ENCODE data around the gene PDE3B. TPM values are rescaled to one million over a fixed set of nuclear protein-coding genes. Genes with fewer than 3 reads are reported as not detected.

The PDE3B gene
- total RNA-seq, 1 experiment from 2014 or later, result 6.7 TPM

DNA sequence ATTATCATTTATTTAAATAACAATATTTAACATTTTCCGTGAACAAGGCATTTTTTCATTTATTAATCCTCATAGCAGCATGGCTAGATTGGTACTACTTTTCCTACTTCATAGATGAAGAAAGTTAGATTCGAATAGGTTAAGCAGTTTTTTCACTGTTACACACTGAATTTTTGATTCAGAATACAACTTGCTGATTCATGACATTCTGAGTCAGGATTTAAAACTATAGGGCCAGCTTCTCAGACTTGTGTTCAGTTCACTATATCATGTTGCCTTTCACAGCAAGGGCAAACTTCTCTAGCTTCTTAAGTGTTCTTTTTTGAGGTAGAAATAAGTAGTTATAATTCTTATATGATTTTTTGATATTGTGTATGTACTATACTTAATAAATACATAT is 216.9 kb downstream of the PDE3B start:
- POLR2A ChIA-PET, result interaction anchor here (1.0 to 1.2 kb wide), 2 partner anchors 8 to 12 kb away, joined by 3 read pairs; no protein-coding TSS in a partner anchor
- no peaks in the 10 kb centered on the region for H3K4me1 ChIP-seq (ENCODE audit: control insufficient read depth in 1 of 2, insufficient read depth in 2 of 2, low read length in 2 of 2)
- RAD21 ChIA-PET (ENCODE audit: low non-redundant PET in 1 of 2, low total read pairs in 2 of 2, uncharacterized antibody in 2 of 2, unreplicated experiment in 2 of 2), result no interaction called here
- H2AFZ ChIP-seq (ENCODE audit: low read depth, low read length, poor library complexity, severe bottlenecking), result no peak overlapping the region
- H3K79me2 ChIP-seq (ENCODE audit: insufficient read depth, low read length), result no peaks in the 10 kb centered on the region
- no peaks in the 10 kb centered on the region for H3K36me3 ChIP-seq (ENCODE audit: control insufficient read depth in 1 of 2, insufficient read depth in 2 of 2, low read length in 2 of 2)
- CTCF ChIA-PET, result no interaction called here
- H3K27me3 ChIP-seq (ENCODE audit: insufficient read depth, low read length), result no peaks in the 10 kb centered on the region
- BruUV-seq (replicated peaks), result no TSS peak
- H3K9me2 ChIP-seq (ENCODE audit: insufficient read depth), result no peaks in the 10 kb centered on the region
- no peak overlapping the region for H3K9ac ChIP-seq (ENCODE audit: low read length)
- DNase-seq (ENCODE audit: low read depth, low spot score) (no peak), ATAC-seq (no peak)
- TF ChIP-seq, protein P1, sequence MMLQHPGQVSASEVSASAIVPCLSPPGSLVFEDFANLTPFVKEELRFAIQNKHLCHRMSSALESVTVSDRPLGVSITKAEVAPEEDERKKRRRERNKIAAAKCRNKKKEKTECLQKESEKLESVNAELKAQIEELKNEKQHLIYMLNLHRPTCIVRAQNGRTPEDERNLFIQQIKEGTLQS (IDR thresholded peaks at IDR 0.05), result no peak
- TF ChIP-seq ZFX (IDR thresholded peaks at IDR 0.05) (no peak), SRF (IDR thresholded peaks at IDR 0.05; ENCODE audit: low read depth) (no peak)
- TF ChIP-seq, protein P2, sequence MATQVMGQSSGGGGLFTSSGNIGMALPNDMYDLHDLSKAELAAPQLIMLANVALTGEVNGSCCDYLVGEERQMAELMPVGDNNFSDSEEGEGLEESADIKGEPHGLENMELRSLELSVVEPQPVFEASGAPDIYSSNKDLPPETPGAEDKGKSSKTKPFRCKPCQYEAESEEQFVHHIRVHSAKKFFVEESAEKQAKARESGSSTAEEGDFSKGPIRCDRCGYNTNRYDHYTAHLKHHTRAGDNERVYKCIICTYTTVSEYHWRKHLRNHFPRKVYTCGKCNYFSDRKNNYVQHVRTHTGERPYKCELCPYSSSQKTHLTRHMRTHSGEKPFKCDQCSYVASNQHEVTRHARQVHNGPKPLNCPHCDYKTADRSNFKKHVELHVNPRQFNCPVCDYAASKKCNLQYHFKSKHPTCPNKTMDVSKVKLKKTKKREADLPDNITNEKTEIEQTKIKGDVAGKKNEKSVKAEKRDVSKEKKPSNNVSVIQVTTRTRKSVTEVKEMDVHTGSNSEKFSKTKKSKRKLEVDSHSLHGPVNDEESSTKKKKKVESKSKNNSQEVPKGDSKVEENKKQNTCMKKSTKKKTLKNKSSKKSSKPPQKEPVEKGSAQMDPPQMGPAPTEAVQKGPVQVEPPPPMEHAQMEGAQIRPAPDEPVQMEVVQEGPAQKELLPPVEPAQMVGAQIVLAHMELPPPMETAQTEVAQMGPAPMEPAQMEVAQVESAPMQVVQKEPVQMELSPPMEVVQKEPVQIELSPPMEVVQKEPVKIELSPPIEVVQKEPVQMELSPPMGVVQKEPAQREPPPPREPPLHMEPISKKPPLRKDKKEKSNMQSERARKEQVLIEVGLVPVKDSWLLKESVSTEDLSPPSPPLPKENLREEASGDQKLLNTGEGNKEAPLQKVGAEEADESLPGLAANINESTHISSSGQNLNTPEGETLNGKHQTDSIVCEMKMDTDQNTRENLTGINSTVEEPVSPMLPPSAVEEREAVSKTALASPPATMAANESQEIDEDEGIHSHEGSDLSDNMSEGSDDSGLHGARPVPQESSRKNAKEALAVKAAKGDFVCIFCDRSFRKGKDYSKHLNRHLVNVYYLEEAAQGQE (IDR thresholded peaks at IDR 0.05; ENCODE audit: low read depth), result no peak
- intact Hi-C loops (cut with micrococcal nuclease), result no loop called here
- no peak overlapping the region for H3K27ac ChIP-seq (ENCODE audit: low read depth, low read length)
- no peaks in the 10 kb centered on the region for H4K20me1 ChIP-seq (ENCODE audit: insufficient read depth)
- no peak overlapping the region for H3K4me2 ChIP-seq (ENCODE audit: low read length)
- no peaks in the 10 kb centered on the region for H3K9me3 ChIP-seq (ENCODE audit: control insufficient read depth in 1 of 2, insufficient read depth in 1 of 2, low read depth in 1 of 2, low read length in 2 of 2)
- no peak overlapping the region for H3K4me3 ChIP-seq (replicated peaks in 1 of 2; ENCODE audit: low read depth in 1 of 2, low read length in 2 of 2)

DNA sequence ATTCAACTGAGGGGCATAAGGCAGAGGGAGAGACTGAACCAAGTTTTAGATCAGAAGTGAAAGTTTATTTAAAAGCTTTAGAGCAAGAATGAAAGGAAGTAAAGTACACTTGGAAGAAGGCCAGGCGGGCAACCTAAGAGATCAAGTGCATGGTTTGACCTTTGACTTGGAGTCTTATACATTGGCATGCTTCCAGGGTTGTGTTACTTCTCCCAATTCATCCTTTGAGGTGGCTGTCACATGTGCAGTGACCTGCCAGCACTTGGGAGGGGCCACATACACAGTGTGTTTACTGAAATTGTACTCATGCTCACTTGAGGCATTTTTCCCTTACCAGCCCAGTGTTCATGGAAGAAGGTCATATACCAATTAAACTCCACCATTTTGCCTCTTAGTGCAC is 218.1 kb downstream of the PDE3B start:
- BruUV-seq (replicated peaks), result no TSS peak
- ChIA-PET CTCF (no interaction called here), POLR2A (interaction anchor here (1.0 kb wide), 1 partner anchor 10 kb away, joined by 3 read pairs; no protein-coding TSS in a partner anchor), RAD21 (ENCODE audit: low non-redundant PET in 1 of 2, low total read pairs in 2 of 2, uncharacterized antibody in 2 of 2, unreplicated experiment in 2 of 2) (no interaction called here)
- no peaks in the 10 kb centered on the region for H3K9me2 ChIP-seq (ENCODE audit: insufficient read depth)
- no peak overlapping the region for H3K4me2 ChIP-seq (ENCODE audit: low read length)
- H3K4me1 ChIP-seq (ENCODE audit: control insufficient read depth in 1 of 2, insufficient read depth in 2 of 2, low read length in 2 of 2), result no peaks in the 10 kb centered on the region
- intact Hi-C loops (cut with micrococcal nuclease), result no loop called here
- H3K36me3 ChIP-seq (ENCODE audit: control insufficient read depth in 1 of 2, insufficient read depth in 2 of 2, low read length in 2 of 2), result no peaks in the 10 kb centered on the region
- ATAC-seq (no peak), DNase-seq (ENCODE audit: low read depth, low spot score) (no peak)
- H2AFZ ChIP-seq (ENCODE audit: low read depth, low read length, poor library complexity, severe bottlenecking), result no peak overlapping the region
- H3K27ac ChIP-seq (ENCODE audit: low read depth, low read length), result no peak overlapping the region
- no peaks in the 10 kb centered on the region for H4K20me1 ChIP-seq (ENCODE audit: insufficient read depth)
- H3K9me3 ChIP-seq (ENCODE audit: control insufficient read depth in 1 of 2, insufficient read depth in 1 of 2, low read depth in 1 of 2, low read length in 2 of 2), result no peaks in the 10 kb centered on the region
- H3K27me3 ChIP-seq (ENCODE audit: insufficient read depth, low read length), result no peaks in the 10 kb centered on the region
- H3K9ac ChIP-seq (ENCODE audit: low read length), result no peak overlapping the region
- H3K79me2 ChIP-seq (ENCODE audit: insufficient read depth, low read length), result no peaks in the 10 kb centered on the region
- no peak overlapping the region for H3K4me3 ChIP-seq (replicated peaks in 1 of 2; ENCODE audit: low read depth in 1 of 2, low read length in 2 of 2)
- TF ChIP-seq CBX3 (IDR thresholded peaks at IDR 0.05; ENCODE audit: low read depth) (no peak), POLR2AphosphoS5 (IDR thresholded peaks at IDR 0.05; ENCODE audit: low read depth, low read length) (no peak), FOSL1 (IDR thresholded peaks at IDR 0.05; ENCODE audit: low read depth) (no peak), EGR1 (IDR thresholded peaks at IDR 0.05; ENCODE audit: low read depth) (no peak), ELF1 (IDR thresholded peaks at IDR 0.05; ENCODE audit: borderline replicate concordance, low read depth) (no peak), TCF7L2 (IDR thresholded peaks at IDR 0.05; ENCODE audit: borderline replicate concordance, extremely low read depth, insufficient read depth, insufficient read length) (no peak), ZFX (IDR thresholded peaks at IDR 0.05) (no peak)
- TF ChIP-seq, protein P1 (IDR thresholded peaks at IDR 0.05), result no peak
- TF ChIP-seq, protein P3, sequence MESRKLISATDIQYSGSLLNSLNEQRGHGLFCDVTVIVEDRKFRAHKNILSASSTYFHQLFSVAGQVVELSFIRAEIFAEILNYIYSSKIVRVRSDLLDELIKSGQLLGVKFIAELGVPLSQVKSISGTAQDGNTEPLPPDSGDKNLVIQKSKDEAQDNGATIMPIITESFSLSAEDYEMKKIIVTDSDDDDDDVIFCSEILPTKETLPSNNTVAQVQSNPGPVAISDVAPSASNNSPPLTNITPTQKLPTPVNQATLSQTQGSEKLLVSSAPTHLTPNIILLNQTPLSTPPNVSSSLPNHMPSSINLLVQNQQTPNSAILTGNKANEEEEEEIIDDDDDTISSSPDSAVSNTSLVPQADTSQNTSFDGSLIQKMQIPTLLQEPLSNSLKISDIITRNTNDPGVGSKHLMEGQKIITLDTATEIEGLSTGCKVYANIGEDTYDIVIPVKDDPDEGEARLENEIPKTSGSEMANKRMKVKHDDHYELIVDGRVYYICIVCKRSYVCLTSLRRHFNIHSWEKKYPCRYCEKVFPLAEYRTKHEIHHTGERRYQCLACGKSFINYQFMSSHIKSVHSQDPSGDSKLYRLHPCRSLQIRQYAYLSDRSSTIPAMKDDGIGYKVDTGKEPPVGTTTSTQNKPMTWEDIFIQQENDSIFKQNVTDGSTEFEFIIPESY (IDR thresholded peaks at IDR 0.05; ENCODE audit: extremely low read depth, insufficient replicate concordance, low read length), result no peak
- TF ChIP-seq, protein P4, sequence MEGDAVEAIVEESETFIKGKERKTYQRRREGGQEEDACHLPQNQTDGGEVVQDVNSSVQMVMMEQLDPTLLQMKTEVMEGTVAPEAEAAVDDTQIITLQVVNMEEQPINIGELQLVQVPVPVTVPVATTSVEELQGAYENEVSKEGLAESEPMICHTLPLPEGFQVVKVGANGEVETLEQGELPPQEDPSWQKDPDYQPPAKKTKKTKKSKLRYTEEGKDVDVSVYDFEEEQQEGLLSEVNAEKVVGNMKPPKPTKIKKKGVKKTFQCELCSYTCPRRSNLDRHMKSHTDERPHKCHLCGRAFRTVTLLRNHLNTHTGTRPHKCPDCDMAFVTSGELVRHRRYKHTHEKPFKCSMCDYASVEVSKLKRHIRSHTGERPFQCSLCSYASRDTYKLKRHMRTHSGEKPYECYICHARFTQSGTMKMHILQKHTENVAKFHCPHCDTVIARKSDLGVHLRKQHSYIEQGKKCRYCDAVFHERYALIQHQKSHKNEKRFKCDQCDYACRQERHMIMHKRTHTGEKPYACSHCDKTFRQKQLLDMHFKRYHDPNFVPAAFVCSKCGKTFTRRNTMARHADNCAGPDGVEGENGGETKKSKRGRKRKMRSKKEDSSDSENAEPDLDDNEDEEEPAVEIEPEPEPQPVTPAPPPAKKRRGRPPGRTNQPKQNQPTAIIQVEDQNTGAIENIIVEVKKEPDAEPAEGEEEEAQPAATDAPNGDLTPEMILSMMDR (IDR thresholded peaks at IDR 0.05 in 2 of 3, conservative IDR thresholded peaks at IDR 0.05 in 1 of 3; ENCODE audit: borderline replicate concordance in 1 of 3, insufficient read depth in 1 of 3, low read depth in 2 of 3, low read length in 2 of 3), result no peak
